Measurements from ENCODE around the gene REPS1.

DNA sequence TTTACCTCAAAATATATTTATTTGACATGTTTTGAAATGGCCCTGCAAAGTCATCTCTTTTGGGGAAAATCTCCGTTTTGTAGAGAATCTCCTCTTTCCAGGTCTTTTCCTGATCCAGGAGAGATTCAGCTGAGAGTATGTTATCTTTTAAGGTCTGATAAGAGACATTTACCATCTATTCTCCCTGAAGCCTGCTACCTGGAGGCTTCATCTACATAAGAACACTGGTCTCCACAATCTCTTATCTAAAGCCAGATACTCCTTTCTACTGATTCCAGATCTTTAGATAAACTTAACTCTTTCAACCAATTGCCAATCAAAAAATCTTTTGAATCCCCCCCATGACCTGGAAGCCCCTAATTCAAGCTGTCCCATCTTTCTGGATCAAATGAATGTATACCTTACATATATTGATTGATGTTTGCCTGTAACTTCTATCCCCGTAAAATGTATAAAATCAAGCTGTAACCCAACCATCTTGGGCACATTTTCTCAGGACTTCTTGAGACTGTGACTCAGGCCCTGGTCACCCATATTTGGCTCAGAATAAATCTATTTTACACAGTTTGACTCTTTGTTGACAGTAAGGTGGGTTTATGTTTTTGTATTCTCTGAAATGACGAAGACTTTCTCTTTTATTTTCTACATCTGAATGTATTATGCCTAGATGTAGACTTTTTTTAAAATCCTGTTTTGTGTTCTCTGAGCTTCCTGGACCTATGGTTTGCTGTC is 96.6 kb downstream of the REPS1 start:
- TF ChIP-seq POLR2A (IDR thresholded peaks at IDR 0.05): no peak
- TF ChIP-seq, protein P1, sequence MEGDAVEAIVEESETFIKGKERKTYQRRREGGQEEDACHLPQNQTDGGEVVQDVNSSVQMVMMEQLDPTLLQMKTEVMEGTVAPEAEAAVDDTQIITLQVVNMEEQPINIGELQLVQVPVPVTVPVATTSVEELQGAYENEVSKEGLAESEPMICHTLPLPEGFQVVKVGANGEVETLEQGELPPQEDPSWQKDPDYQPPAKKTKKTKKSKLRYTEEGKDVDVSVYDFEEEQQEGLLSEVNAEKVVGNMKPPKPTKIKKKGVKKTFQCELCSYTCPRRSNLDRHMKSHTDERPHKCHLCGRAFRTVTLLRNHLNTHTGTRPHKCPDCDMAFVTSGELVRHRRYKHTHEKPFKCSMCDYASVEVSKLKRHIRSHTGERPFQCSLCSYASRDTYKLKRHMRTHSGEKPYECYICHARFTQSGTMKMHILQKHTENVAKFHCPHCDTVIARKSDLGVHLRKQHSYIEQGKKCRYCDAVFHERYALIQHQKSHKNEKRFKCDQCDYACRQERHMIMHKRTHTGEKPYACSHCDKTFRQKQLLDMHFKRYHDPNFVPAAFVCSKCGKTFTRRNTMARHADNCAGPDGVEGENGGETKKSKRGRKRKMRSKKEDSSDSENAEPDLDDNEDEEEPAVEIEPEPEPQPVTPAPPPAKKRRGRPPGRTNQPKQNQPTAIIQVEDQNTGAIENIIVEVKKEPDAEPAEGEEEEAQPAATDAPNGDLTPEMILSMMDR (IDR thresholded peaks at IDR 0.05 in 8 of 11, conservative IDR thresholded peaks at IDR 0.05 in 3 of 11): no peak
- no peak for TF ChIP-seq POLR2AphosphoS5 (IDR thresholded peaks at IDR 0.05)

All from spleen (tissue), 7 donors.